Stimulated activated effector memory CD8-positive, alpha-beta T cell treated with anti-CD3 and anti-CD28 coated beads, Interleukin-12 subunit alpha, Interleukin-12 subunit beta, amount 100 ng/mL, for 72 hours (primary cell): ENCODE results near the gene ZNF554.

Experiments used
- ATAC-seq: fragments of 150-1000 bp; cut with Tn5 transposase; 2 replicates; pipeline ENCODE4 v1.10.0; 2021
- DNase-seq, 2 donors: peaks; one replicate each; pipeline ENCODE4 v3.0.0; 2021 to 2022; ENCODE audit warnings: low spot score in 2 of 2
- H3K27ac Mint-ChIP-seq: one replicate; pipeline ENCODE4 v1.8.0; 2022; ENCODE audit warnings: mild to moderate bottlenecking, mixed read lengths
- H3K36me3 Mint-ChIP-seq: one replicate; pipeline ENCODE4 v1.8.0; 2022; ENCODE audit warnings: mild to moderate bottlenecking, mixed read lengths
- H3K4me1 Mint-ChIP-seq: one replicate; pipeline ENCODE4 v1.8.0; 2022; ENCODE audit warnings: mixed read lengths
- H3K4me3 Mint-ChIP-seq: one replicate; pipeline ENCODE4 v1.8.0; 2022; ENCODE audit warnings: mild to moderate bottlenecking, mixed read lengths
- H3K9me3 Mint-ChIP-seq: one replicate; pipeline ENCODE4 v1.8.0; 2022; ENCODE audit warnings: mixed read lengths

The ZNF554 gene

DNA sequence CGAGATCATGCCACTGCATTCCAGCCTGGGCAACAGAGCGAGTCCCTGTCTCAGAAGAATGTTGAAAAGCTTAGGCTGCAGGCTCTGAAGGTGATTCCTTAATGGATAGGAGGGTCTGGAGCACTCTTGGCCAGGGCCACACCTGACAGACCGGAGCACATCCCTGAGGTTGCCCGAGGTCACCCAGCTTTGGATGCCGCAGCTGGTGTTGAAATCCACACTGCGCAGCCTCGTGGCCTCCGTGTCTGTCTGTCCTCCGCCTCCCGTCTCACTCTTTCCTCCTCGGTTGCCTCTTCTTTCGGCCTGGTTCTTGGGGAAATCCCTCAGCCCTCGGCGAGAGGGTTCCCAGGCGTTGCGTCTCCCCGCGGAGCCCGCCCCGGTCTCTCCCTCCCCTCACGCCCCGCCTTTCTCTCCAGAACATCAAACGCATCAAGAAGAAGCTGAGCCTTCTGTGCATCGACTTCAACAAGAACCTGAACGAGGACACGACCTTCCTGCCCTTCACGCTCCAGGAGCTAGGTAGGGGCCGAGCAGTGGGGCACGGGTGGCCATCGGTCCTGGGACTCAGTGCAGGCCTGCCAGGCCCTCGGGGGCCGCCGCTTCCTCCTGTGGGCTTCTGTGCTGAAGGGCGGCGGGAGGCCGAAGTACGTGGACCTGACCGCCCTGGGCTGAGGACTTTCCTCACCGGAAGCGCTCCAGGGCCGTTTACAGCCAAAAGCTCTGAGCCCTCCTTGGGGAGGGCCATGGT lies 20.2 kb upstream of the ZNF554 start:
- no peak overlapping the region for H3K4me3 Mint-ChIP-seq
- ATAC-seq (no peak), DNase-seq (no peak)
- peaks cover 18% of the 10 kb centered on the region for H3K4me1 Mint-ChIP-seq
- H3K27ac Mint-ChIP-seq: no peak overlapping the region
- H3K9me3 Mint-ChIP-seq: no peaks in the 10 kb centered on the region
- H3K36me3 Mint-ChIP-seq: peaks cover 75% of the 10 kb centered on the region

DNA sequence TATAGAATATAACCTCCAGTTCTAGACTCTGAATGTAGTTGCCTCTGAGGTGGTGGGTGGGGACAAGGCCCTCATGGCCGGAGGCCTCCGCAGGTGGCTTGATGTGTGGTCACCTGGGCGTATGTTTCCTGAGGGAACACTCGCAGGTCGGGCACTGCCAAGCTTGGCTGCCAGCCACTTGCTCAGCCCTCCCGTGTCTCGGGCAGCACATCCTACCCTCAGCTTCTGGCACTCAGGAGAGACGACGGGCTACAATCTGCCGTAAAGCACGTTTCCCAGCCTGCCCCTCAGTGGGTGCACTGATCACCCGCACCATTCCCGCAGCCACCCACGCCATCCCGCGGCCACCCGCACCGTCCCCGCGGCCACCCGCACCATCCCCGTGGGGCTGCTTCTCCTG lies 19.2 kb upstream of the ZNF554 start:
- Mint-ChIP-seq H3K9me3 (no peaks in the 10 kb centered on the region), H3K4me1 (peaks cover 18% of the 10 kb centered on the region), H3K27ac (no peak overlapping the region), H3K36me3 (peaks cover 69% of the 10 kb centered on the region), H3K4me3 (no peak overlapping the region)
- no peak for ATAC-seq
- DNase-seq: no peak

DNA sequence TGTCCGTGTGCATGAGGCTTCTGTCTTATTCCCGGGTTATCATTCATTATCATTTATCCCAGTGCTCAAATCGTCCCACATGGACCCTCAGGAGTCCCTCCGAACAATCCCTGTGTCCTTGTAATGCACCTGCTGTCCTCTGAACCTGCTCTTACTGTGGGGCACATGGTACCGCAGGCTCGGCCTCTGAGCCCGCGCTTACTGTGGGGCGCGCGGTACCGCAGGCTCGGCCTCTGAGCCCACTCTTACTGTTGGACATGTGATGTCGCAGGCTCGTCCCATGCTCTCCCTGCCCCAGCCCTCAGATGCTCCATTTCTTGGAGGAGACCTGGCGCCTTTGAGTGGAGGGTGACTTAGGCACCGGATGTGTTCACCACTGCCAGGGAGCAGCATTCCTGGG lies 16.8 kb upstream of the ZNF554 start:
- no peak for DNase-seq
- no peaks in the 10 kb centered on the region for H3K9me3 Mint-ChIP-seq
- no peak overlapping the region for H3K27ac Mint-ChIP-seq
- H3K36me3 Mint-ChIP-seq: peaks cover 47% of the 10 kb centered on the region
- H3K4me3 Mint-ChIP-seq: no peak overlapping the region
- peaks cover 18% of the 10 kb centered on the region for H3K4me1 Mint-ChIP-seq
- no peak for ATAC-seq

DNA sequence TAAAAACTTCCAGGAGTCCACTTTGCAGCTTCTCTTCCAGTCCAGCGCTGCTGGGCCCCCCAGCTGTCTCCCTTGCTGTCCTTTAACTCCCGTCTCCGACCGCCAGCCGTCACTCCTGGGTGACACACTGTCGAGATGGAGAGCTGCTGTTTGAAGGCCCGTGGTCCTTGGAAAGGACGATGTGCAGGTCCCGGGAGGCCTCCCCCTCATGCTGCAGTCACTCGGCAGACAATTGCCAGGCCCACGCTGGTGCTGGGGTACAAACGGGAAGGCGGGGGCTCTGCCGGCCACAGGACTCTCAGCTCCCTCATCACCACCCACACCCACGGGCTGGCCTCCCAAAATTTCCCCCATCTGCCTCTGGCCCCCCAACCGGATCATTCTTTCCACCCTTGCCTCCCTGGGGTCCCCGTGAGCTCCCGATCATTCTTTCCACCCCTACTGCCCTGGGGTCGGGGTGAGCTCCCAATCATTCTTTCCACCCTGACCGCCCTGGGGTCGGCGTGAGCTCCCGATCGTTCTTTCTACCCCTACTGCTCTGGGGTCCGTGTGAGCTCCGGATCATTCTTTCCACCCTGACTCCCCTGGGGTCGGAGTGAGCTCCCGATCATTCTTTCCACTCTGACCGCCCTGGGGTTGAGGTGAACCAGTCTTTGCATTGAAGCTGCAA lies 16.0 kb upstream of the ZNF554 start:
- Mint-ChIP-seq H3K36me3 (peaks cover 41% of the 10 kb centered on the region), H3K27ac (no peak overlapping the region), H3K4me3 (no peak overlapping the region), H3K9me3 (no peaks in the 10 kb centered on the region), H3K4me1 (peaks cover 18% of the 10 kb centered on the region)
- no peak for DNase-seq
- no peak for ATAC-seq

DNA sequence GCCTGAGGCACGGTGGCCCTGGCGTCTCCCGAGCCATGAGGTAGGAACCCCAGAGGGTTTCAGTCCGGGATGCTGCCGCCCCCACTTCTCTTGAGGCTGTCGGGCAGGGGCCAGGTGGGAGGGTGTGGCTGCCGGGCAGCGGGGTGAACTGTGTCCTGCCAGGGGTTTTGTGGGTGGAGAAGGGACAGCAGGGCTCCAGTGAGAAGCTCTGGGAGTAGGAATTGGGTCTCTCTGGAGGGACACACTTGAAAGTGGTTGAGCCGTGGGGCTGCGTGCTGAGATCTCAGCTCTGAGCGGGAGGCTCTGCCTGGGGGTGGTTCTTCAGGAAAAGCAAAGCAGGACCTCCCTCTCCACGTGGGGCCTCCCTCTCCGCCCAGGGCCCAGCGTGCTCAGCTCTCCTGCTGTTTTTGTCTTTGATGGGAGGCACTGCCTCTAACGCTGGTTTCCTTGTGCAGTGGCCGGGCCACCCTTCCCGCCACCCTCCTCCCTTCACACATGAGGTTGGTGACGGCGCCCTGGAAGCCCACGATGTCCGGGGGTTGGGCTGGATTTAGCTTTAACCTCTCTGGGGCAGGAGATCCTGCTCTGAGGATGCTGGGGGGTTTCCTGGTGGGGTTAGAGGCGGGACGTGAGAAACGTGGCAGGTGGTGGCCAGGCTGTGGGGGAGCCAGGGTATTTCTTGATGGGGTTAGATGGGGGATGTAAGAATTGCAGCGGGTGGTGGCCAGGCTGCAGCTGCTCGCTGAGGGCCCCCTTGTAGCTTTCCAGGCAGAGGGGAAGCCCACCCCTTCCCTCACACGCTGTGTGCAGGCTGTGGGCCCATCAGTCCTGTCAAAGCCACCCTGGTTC lies 15.3 kb upstream of the ZNF554 start:
- DNase-seq: no peak
- H3K36me3 Mint-ChIP-seq: peaks cover 46% of the 10 kb centered on the region
- no peak overlapping the region for H3K27ac Mint-ChIP-seq

DNA sequence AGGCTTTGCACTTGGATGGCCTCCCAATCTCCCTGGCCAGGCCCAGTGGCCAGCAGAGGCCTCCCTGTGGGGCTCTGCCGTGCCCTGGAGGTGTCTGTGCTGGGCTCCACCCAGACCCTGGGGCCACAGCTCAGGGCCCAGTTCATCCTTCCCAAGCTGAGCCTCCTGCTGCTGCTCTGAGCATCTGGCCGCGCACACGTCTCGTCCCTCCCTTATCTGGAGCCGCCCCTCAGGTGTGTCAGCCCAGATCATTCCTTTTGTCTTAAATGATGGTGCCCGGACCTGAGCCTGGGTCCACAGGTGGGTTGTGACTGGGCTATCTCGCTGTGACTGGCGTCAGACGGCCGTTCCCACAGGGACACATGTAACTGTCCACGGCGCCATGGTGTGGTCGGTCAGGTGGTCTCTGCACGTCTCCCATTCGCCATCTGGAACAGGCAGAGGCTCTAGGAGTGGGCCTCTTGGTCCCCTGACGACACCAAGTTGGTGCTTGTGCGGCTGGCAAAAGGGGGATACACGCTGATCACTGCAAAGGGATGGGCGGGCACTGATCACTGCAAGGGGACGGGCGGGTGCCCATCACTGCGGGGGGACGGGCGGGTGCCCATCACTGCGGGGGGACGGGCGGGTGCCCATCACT lies 14.3 kb upstream of the ZNF554 start:
- Mint-ChIP-seq H3K9me3 (no peaks in the 10 kb centered on the region), H3K36me3 (peaks cover 42% of the 10 kb centered on the region), H3K4me3 (no peak overlapping the region), H3K4me1 (peaks cover 18% of the 10 kb centered on the region), H3K27ac (no peak overlapping the region)
- DNase-seq: no peak
- ATAC-seq: no peak

More for the DNA sequence above, 15.3 kb upstream of the ZNF554 start:
- no peak overlapping the region for H3K4me3 Mint-ChIP-seq
- no peaks in the 10 kb centered on the region for H3K9me3 Mint-ChIP-seq
- no peak for ATAC-seq
- H3K4me1 Mint-ChIP-seq: peaks cover 18% of the 10 kb centered on the region

DNA sequence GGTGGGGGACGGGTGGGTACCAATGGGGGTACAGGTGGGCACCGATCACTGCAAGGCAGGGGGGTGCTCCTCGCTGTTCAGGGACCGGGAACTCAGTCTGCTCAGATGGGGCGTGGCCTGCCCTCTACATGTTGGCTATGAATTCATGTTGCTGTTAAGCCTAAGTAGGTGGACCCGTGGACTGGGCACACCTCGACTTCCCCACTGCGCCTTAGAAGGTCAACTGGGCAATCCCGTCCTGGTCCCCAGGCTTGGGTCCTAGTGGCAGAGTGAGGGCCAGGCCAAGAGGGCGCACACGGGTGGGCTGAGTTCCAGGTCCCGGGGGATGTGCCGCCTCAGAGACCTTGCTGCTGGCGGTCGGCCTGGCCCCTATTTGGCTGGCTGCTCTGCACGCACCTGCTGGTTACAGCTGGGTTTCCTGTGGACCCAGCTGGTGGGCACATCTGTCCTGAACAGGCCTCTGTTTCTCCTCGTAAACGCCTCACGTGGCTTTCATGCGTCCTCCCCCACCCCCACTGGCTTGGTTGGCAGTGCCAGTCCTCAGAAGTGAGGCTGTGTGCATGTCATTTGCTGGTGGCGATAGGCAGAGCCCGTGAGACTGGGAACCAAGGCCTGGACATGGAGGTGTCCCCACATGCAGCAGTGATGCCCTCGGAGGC lies 13.5 kb upstream of the ZNF554 start:
- H3K4me1 Mint-ChIP-seq: peaks cover 18% of the 10 kb centered on the region
- H3K9me3 Mint-ChIP-seq: no peaks in the 10 kb centered on the region
- DNase-seq (no peak), ATAC-seq (no peak)
- no peak overlapping the region for H3K27ac Mint-ChIP-seq
- peaks cover 38% of the 10 kb centered on the region for H3K36me3 Mint-ChIP-seq
- no peak overlapping the region for H3K4me3 Mint-ChIP-seq

DNA sequence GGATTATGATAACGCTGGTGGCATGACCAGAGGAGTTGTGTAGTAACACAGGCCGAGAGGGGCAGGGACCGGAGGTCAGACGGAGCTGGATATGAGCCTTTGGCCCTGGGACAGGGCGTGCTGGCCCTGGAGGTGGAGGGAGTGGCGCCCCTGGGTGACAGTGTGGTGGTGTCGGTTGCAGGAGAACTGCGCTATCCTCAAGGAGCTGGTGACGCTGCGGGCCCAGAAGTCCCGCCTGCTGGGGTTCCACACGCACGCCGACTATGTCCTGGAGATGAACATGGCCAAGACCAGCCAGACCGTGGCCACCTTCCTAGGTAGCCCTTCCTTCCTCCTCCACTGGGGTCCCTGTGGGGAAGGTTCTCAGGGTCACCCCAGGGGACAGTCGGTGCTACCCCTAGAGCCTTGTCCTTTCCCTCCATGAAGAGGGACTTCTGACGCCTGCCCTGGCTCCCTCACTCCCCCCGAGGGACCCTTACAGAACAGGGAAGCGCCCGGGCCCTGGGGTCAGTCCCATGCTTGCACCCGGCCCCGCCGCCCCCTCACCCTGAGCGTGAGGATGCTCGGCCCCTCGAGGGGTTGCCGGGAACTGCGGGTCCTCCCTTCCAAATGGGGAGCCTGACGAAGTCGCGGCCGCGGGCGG lies 12.8 kb upstream of the ZNF554 start:
- no peak for ATAC-seq
- no peaks in the 10 kb centered on the region for H3K9me3 Mint-ChIP-seq
- H3K4me1 Mint-ChIP-seq: peaks cover 18% of the 10 kb centered on the region
- no peak overlapping the region for H3K4me3 Mint-ChIP-seq
- peaks cover 38% of the 10 kb centered on the region for H3K36me3 Mint-ChIP-seq
- H3K27ac Mint-ChIP-seq: no peak overlapping the region
- no peak for DNase-seq

DNA sequence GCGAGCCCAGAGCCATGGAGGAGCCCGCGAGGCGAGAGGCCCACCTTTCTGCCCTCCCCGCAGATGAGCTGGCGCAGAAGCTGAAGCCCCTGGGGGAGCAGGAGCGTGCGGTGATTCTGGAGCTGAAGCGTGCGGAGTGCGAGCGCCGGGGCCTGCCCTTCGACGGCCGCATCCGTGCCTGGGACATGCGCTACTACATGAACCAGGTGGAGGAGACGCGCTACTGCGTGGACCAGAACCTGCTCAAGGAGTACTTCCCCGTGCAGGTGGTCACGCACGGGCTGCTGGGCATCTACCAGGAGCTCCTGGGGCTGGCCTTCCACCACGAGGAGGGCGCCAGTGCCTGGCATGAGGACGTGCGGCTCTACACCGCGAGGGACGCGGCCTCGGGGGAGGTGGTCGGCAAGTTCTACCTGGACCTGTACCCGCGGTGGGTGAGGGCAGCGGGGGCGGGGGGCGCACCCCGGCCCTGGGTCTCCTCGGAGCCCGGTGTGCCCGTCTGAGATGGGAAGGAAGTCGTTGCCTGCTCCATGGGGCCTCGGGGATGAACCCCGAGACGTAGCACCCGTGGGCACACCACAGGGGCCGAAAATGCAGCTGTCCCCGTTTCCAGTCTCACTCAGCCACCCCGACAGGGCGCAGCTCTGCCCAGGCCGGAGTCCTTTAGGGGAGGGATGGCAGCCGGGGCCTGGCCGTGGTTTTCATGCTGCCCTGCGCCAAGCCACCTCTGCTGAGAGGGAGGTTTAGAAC lies 12.1 kb upstream of the ZNF554 start:
- no peaks in the 10 kb centered on the region for H3K9me3 Mint-ChIP-seq
- ATAC-seq: no peak

DNA sequence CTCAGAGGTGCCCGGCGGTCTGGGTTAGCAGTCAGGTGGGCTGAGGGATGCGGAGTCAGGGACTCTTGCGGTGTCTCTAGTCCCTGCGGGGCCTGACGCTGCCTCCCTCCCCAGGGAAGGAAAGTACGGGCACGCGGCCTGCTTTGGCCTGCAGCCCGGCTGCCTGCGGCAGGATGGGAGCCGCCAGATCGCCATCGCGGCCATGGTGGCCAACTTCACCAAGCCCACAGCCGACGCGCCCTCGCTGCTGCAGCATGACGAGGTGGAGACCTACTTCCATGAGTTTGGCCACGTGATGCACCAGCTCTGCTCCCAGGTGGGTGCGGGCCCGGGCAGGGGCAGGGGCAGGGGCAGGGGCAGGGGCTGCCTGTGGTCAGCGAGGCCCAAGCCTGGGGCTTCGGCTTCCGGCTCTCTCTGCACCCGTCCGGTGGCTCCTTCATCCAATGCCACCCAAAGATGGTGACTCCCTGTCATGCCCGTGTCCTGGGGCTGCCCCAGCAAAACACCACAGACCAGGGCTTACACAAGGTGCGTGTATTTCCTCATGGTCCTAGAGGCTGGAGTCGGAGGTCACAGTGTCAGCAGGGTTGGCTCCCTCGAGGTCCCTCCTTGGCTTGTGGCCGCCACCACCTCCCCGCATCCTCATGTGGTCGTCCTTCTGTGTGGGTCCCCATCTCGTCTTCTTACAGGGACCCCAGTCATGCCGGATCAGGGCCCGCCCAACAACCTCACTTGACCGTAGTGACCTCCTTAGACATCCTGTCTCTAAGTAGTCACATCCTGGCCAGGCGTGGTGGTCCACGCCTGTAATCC lies 11.3 kb upstream of the ZNF554 start:
- Mint-ChIP-seq H3K9me3 (no peaks in the 10 kb centered on the region), H3K36me3 (peaks cover 35% of the 10 kb centered on the region), H3K27ac (no peak overlapping the region), H3K4me1 (peaks cover 9% of the 10 kb centered on the region), H3K4me3 (no peak overlapping the region)
- no peak for ATAC-seq
- no peak for DNase-seq

More for the DNA sequence above, 12.1 kb upstream of the ZNF554 start:
- peaks cover 40% of the 10 kb centered on the region for H3K36me3 Mint-ChIP-seq
- H3K4me1 Mint-ChIP-seq: peaks cover 16% of the 10 kb centered on the region
- H3K27ac Mint-ChIP-seq: no peak overlapping the region
- no peak for DNase-seq
- H3K4me3 Mint-ChIP-seq: no peak overlapping the region

DNA sequence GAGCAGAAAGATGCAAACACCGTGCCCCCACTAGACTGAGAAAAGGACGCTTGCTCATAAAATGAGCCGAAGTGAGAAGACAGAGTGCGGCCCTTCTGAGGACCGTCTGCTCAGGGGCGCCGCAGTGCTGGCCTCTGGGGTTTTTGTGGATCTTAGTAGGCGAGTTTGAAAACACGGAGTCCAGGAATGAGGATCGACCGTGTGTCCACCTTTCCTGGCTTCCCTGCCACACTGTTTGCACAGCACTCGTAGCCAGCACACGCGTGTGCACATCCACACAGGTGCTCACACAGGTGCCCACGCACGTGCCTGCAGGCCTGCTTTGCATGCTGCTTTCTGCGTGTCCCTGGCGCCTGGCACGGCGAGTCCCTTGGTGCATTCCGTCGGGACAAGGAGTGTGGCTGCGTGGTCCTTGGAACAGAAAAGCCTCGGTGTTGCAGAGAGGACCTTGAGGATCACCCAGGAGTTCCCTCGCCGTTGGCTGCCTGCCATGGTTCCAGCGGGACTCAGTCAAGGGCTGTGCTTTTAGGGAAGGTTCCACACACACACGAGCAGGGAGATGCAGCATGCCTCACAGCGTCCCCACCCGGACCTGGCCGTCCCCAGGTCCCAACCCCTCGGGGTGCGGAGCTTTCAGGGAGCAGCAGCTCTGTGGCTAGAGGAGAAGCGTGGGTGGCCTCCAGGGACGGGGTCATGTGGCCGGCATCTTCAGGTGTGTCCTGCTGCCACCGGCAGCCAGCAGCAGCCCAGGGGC lies 10.1 kb upstream of the ZNF554 start:
- Mint-ChIP-seq H3K36me3 (peaks cover 28% of the 10 kb centered on the region), H3K4me3 (no peak overlapping the region), H3K9me3 (no peaks in the 10 kb centered on the region), H3K27ac (no peak overlapping the region), H3K4me1 (no peaks in the 10 kb centered on the region)
- ATAC-seq: no peak
- no peak for DNase-seq

DNA sequence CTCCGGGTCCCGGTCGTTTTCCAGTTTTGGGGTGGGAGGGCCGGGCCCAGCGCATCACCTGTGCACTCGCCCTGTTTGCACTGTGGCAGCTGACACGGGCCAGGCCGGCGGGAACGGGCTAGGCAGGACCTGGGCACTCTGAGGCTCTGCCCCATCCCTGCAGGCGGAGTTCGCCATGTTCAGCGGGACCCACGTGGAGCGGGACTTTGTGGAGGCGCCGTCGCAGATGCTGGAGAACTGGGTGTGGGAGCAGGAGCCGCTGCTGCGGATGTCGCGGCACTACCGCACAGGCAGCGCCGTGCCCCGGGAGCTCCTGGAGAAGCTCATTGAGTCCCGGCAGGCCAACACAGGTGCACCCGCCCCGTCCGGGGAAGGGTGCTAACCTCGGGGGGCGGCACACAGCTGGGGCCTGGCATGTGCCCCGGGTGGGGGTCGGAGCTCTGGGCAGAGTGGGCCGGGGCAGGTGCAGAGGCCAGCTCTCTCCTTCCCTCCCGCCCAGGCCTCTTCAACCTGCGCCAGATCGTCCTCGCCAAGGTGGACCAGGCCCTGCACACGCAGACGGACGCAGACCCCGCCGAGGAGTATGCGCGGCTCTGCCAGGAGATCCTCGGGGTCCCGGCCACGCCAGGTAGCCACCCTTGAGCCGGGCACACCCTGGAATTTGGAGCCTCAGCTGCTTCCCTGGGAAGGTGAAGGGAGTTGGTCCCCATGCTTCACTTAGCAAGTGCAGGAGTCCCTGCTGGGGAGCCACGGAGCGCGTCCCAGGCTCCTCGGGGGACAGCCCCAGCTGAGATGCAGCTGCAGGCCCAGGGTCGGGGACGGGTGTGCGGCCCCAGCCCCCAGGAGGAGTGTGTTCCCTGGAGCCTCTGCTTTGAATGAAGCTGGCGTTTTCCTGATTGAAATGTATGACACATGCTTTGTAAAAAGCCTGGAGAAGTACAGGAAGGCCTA lies 9.3 kb upstream of the ZNF554 start:
- H3K4me3 Mint-ChIP-seq: no peak overlapping the region
- H3K27ac Mint-ChIP-seq: no peak overlapping the region
- DNase-seq (no peak), ATAC-seq (no peak)
- H3K4me1 Mint-ChIP-seq: no peaks in the 10 kb centered on the region
- peaks cover 24% of the 10 kb centered on the region for H3K36me3 Mint-ChIP-seq
- H3K9me3 Mint-ChIP-seq: no peaks in the 10 kb centered on the region
